Limb (tissue), 2 donors: ENCODE data around the gene LGALS16.
"Not testable (repeated sequence)": the region's sequence is repeated elsewhere in the genome, so short reads cannot be mapped to it uniquely, and the experiment has no call there.

ENCODE experiments used
- DNase-seq, 2 donors: peaks; one replicate each; pipeline ENCODE4 v3.0.0-alpha.2; 2016; ENCODE audit errors: extremely low spot score in 2 of 2

The LGALS16 gene

GRCh38 chr19:39677961-39678889, 22.5 kb downstream of the LGALS16 start:
- DNase-seq, result no peak

- no peak for DNase-seq
Observed at GRCh38 chr19:39679056-39679790, 23.5 kb downstream of the LGALS16 start.

GRCh38 chr19:39679791-39680168, 24.1 kb downstream of the LGALS16 start:
- DNase-seq, result no peak

GRCh38 chr19:39680593-39680992, 24.9 kb downstream of the LGALS16 start:
- DNase-seq, result no peak

GRCh38 chr19:39681416-39681815, 25.7 kb downstream of the LGALS16 start:
- DNase-seq, result no peak

GRCh38 chr19:39684267-39684666, 28.6 kb downstream of the LGALS16 start:
- DNase-seq, result no peak

- DNase-seq, result no peak
Observed at GRCh38 chr19:39686739-39687138, 31.0 kb downstream of the LGALS16 start.

GRCh38 chr19:39688637-39689036, 32.9 kb downstream of the LGALS16 start:
- not testable (repeated sequence) for DNase-seq

GRCh38 chr19:39692166-39692565, 36.5 kb downstream of the LGALS16 start:
- DNase-seq, result no peak

- no peak for DNase-seq
Observed at GRCh38 chr19:39692822-39693221, 37.1 kb downstream of the LGALS16 start.

GRCh38 chr19:39695759-39696158, 40.0 kb downstream of the LGALS16 start:
- no peak for DNase-seq

GRCh38 chr19:39696387-39696786, 40.7 kb downstream of the LGALS16 start:
- DNase-seq, result no peak

GRCh38 chr19:39698535-39698934, 42.8 kb downstream of the LGALS16 start:
- no peak for DNase-seq

- DNase-seq, result no peak
Observed at GRCh38 chr19:39701291-39701690, 45.6 kb downstream of the LGALS16 start.

- DNase-seq, result no peak
Observed at GRCh38 chr19:39704181-39705044, 48.7 kb downstream of the LGALS16 start, which contains the start of gene LGALS14. TSS of gene LGALS14 (plus strand) at chr19:39704481. CDS start at chr19:39704529, 48 bp downstream.

- no peak for DNase-seq
Observed at GRCh38 chr19:39705578-39706188, 50.0 kb downstream of the LGALS16 start.

GRCh38 chr19:39708594-39708993, 52.9 kb downstream of the LGALS16 start:
- DNase-seq, result no peak

- no peak for DNase-seq
Observed at GRCh38 chr19:39709026-39709872, 53.5 kb downstream of the LGALS16 start.
